Mucosa of descending colon (tissue), 3 donors: ENCODE data around the gene PATZ1. TPM values are rescaled to one million over a fixed set of nuclear protein-coding genes. Genes with fewer than 3 reads are reported as not detected.
A peak's percentile ranks its signal among the peaks of the same experiment; 100 is the strongest.

ENCODE experiments used
- ATAC-seq: fragments of 200-7000 bp; cut with Tn5 transposase; one replicate; pipeline ENCODE4 v1.9.1; 2020; ENCODE audit warnings: mild to moderate bottlenecking, moderate library complexity
- DNase-seq, 3 donors: peaks; one replicate each; pipeline ENCODE4 v3.0.0-alpha.2; 2020
- H3K36me3 ChIP-seq: fragments of 200-600 bp; one replicate; pipeline ENCODE4 v1.8.0; 2021; ENCODE audit warnings: low read depth, mild to moderate bottlenecking
- H3K4me1 ChIP-seq: fragments of 200-600 bp; one replicate; pipeline ENCODE4 v1.8.0; 2021; ENCODE audit warnings: low read depth, mild to moderate bottlenecking
- H3K4me3 ChIP-seq: fragments of 200-600 bp; one replicate; pipeline ENCODE4 v1.8.0; 2021; ENCODE audit warnings: mild to moderate bottlenecking
- H3K9me3 ChIP-seq: fragments of 200-600 bp; one replicate; pipeline ENCODE4 v1.8.0; 2021; ENCODE audit warnings: mild to moderate bottlenecking
- CTCF ChIP-seq: fragments of 200-600 bp; IDR thresholded peaks from one replicate; pipeline ENCODE4 v1.8.0; 2022; ENCODE audit warnings: antibody characterized with exemption, mild to moderate bottlenecking
- intact Hi-C, 2 donors: fragments of 100-400 bp; cut with DNase I in 1 of 2; cut with micrococcal nuclease in 1 of 2; formaldehyde crosslinking; loops; one replicate each; pipeline versions ENCODE4 v1.11.0 to v1.11.1; 2022; cut with DNase I, micrococcal nuclease
- total RNA-seq, 3 donors: library from RNA; stranded (reverse); fragmentation: NEBNext Ultra II Directional in 2 of 3; extraction: Animal tissue kit (Norgen Biotek cat#: 25700) in 2 of 3; gene quantifications; one replicate each; pipeline versions ENCODE4 v1.2.1 to v1.2.4, GENCODE V29; 2021 to 2023
- donor health status: DM: no; HTN: no; CAD: no; lungs with moderate emphysema.
- donor health status: DM: no; HTN: no; CAD: no.
- donor health status: DM: no; HTN: yes; CAD: no.

Gene PATZ1
- total RNA-seq, 3 donors from 2014 or later = 16.5 to 23.1 (median 16.9) TPM

GRCh38 chr22:31288496-31289240 is 57.5 kb downstream of the PATZ1 start:
- TF ChIP-seq CTCF = no peak
- DNase-seq = peak in 1 of 3 donors; percentile 12
- no peaks in the 10 kb centered on the region for H3K9me3 ChIP-seq
- no peak overlapping the region for H3K4me3 ChIP-seq
- intact Hi-C loops = no loop called here
- no peaks in the 10 kb centered on the region for H3K36me3 ChIP-seq
- ATAC-seq = no peak
- peaks cover 35% of the 10 kb centered on the region for H3K4me1 ChIP-seq

GRCh38 chr22:31287818-31288495 is 58.2 kb downstream of the PATZ1 start:
- no peaks in the 10 kb centered on the region for H3K36me3 ChIP-seq
- peaks cover 33% of the 10 kb centered on the region for H3K4me1 ChIP-seq

GRCh38 chr22:31286360-31287255 is 59.5 kb downstream of the PATZ1 start:
- H3K4me3 ChIP-seq = no peak overlapping the region
- H3K36me3 ChIP-seq = no peaks in the 10 kb centered on the region
- intact Hi-C loops = no loop called here
- DNase-seq = peak in 2 of 3 donors; percentile 19 to 43
- no peak for TF ChIP-seq CTCF
- H3K4me1 ChIP-seq = peaks cover 28% of the 10 kb centered on the region
- H3K9me3 ChIP-seq = no peaks in the 10 kb centered on the region
- peak; percentile 3 for ATAC-seq

More at GRCh38 chr22:31287818-31288495, 58.2 kb downstream of the PATZ1 start:
- ATAC-seq (no peak), DNase-seq (peak in 1 of 3 donors; percentile 16)
- intact Hi-C loops = no loop called here
- no peak for TF ChIP-seq CTCF
- Histone ChIP-seq H3K4me3 (no peak overlapping the region), H3K9me3 (no peaks in the 10 kb centered on the region)

- intact Hi-C loops = no loop called here
- H3K4me1 ChIP-seq = peaks cover 23% of the 10 kb centered on the region
- no peak overlapping the region for H3K4me3 ChIP-seq
- no peak for TF ChIP-seq CTCF
- peak in 1 of 3 donors; percentile 33 for DNase-seq
- H3K9me3 ChIP-seq = no peaks in the 10 kb centered on the region
- ATAC-seq = peak; percentile 10
- no peaks in the 10 kb centered on the region for H3K36me3 ChIP-seq
Observed at GRCh38 chr22:31284281-31285155, 61.6 kb downstream of the PATZ1 start.
